SU-DHL-6 (cell line): ENCODE results near the gene LAPTM4A.

Experiments used
- H2AFZ ChIP-seq: fragments of 200-600 bp; sonication (generic); 2 replicates; pipeline ENCODE4 v1.6.1; 2014; ENCODE audit warnings: low read depth, mild to moderate bottlenecking, moderate library complexity, mixed read lengths, antibody characterized with exemption, low read length; ENCODE audit not compliant: severe bottlenecking
- H3F3A ChIP-seq: fragments of 200-600 bp; shearing (Covaris generic); 2 replicates; pipeline ENCODE4 v1.6.0; 2016; ENCODE audit warnings: antibody characterized with exemption, mild to moderate bottlenecking; ENCODE audit not compliant: insufficient read depth
- H3K27ac ChIP-seq: fragments of 200-600 bp; sonication (generic); 2 replicates; pipeline ENCODE4 v1.5.1; 2016; ENCODE audit warnings: low read depth, mild to moderate bottlenecking, low read length, moderate library complexity, mixed read lengths
- H3K27me3 ChIP-seq: fragments of 200-600 bp; sonication (generic), shearing (Covaris generic); 2 replicates; pipeline ENCODE4 v1.6.0; 2014; ENCODE audit warnings: mild to moderate bottlenecking, low read length
- H3K36me3 ChIP-seq: fragments of 200-600 bp; sonication (generic); 2 replicates; pipeline ENCODE4 v1.6.1; 2014; ENCODE audit warnings: mild to moderate bottlenecking, low read length, mixed read lengths
- H3K4me2 ChIP-seq: fragments of 300-600, 200-600 bp; shearing (Covaris generic), sonication (generic); 2 replicates; pipeline ENCODE4 v1.6.0; 2014; ENCODE audit warnings: low read length, low read depth, mild to moderate bottlenecking; ENCODE audit not compliant: poor library complexity, severe bottlenecking
- H3K4me3 ChIP-seq: fragments of 200-600 bp; sonication (generic); 2 replicates; pipeline ENCODE4 v1.5.1; 2014; ENCODE audit warnings: antibody characterized with exemption, low read length, mild to moderate bottlenecking, mixed read lengths; ENCODE audit not compliant: insufficient read depth, poor library complexity, severe bottlenecking
- H3K79me2 ChIP-seq: fragments of 200-600 bp; sonication (generic); 2 replicates; pipeline ENCODE4 v1.6.1; 2014; ENCODE audit warnings: mild to moderate bottlenecking, low read length, moderate library complexity; ENCODE audit not compliant: insufficient read depth
- H3K9ac ChIP-seq: fragments of 200-600 bp; sonication (generic); 2 replicates; pipeline ENCODE4 v1.7.0; 2014; ENCODE audit warnings: mild to moderate bottlenecking, low read length
- H3K9me2 ChIP-seq: fragments of 200-600 bp; sonication (generic); replicated peaks from 2 replicates; pipeline ENCODE4 v1.6.1; 2014; ENCODE audit warnings: low read length; ENCODE audit not compliant: insufficient read depth
- H3K9me3 ChIP-seq: fragments of 200-600 bp; sonication (generic); 2 replicates; pipeline ENCODE4 v1.6.1; 2014; ENCODE audit warnings: low read length, mixed read lengths; ENCODE audit not compliant: insufficient read depth
- H4K20me1 ChIP-seq: fragments of 200-600 bp; sonication (generic); 2 replicates; pipeline ENCODE4 v1.6.1; 2014; ENCODE audit warnings: low read depth, mild to moderate bottlenecking, antibody characterized with exemption, low read length, moderate library complexity, mixed read lengths
- EZH2phosphoT487 ChIP-seq: fragments of 200-600 bp; sonication (generic), shearing (Covaris generic); conservative IDR thresholded peaks from 2 replicates; pipeline ENCODE4 v1.6.1; 2018; ENCODE audit warnings: mild to moderate bottlenecking, antibody characterized with exemption, low read length, moderate library complexity, mixed read lengths
- TF ChIP-seq, protein P1 (sequence below): fragments of 200-600 bp; sonication (generic); IDR thresholded peaks from one replicate; pipeline ENCODE4 v1.5.1; 2017; ENCODE audit warnings: antibody characterized with exemption, mild to moderate bottlenecking, low read length, moderate library complexity; ENCODE audit not compliant: insufficient read depth, poor library complexity, severe bottlenecking

The LAPTM4A gene

GRCh38 chr2:20072436-20073158 lies 21.2 kb upstream of the LAPTM4A start:
- Histone ChIP-seq H4K20me1 (no peaks in the 10 kb centered on the region), H3K4me2 (no peak overlapping the region), H3K4me3 (no peak overlapping the region), H3K79me2 (no peaks in the 10 kb centered on the region), H3K9me3 (no peaks in the 10 kb centered on the region), H3K9me2 (no peaks in the 10 kb centered on the region), H3F3A (no peaks in the 10 kb centered on the region), H3K9ac (no peak overlapping the region), H2AFZ (no peak overlapping the region), H3K27me3 (no peaks in the 10 kb centered on the region), H3K27ac (no peak overlapping the region), H3K36me3 (no peaks in the 10 kb centered on the region)
- no peak for TF ChIP-seq EZH2phosphoT487
- TF ChIP-seq, protein P1, sequence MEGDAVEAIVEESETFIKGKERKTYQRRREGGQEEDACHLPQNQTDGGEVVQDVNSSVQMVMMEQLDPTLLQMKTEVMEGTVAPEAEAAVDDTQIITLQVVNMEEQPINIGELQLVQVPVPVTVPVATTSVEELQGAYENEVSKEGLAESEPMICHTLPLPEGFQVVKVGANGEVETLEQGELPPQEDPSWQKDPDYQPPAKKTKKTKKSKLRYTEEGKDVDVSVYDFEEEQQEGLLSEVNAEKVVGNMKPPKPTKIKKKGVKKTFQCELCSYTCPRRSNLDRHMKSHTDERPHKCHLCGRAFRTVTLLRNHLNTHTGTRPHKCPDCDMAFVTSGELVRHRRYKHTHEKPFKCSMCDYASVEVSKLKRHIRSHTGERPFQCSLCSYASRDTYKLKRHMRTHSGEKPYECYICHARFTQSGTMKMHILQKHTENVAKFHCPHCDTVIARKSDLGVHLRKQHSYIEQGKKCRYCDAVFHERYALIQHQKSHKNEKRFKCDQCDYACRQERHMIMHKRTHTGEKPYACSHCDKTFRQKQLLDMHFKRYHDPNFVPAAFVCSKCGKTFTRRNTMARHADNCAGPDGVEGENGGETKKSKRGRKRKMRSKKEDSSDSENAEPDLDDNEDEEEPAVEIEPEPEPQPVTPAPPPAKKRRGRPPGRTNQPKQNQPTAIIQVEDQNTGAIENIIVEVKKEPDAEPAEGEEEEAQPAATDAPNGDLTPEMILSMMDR = no peak

DNA sequence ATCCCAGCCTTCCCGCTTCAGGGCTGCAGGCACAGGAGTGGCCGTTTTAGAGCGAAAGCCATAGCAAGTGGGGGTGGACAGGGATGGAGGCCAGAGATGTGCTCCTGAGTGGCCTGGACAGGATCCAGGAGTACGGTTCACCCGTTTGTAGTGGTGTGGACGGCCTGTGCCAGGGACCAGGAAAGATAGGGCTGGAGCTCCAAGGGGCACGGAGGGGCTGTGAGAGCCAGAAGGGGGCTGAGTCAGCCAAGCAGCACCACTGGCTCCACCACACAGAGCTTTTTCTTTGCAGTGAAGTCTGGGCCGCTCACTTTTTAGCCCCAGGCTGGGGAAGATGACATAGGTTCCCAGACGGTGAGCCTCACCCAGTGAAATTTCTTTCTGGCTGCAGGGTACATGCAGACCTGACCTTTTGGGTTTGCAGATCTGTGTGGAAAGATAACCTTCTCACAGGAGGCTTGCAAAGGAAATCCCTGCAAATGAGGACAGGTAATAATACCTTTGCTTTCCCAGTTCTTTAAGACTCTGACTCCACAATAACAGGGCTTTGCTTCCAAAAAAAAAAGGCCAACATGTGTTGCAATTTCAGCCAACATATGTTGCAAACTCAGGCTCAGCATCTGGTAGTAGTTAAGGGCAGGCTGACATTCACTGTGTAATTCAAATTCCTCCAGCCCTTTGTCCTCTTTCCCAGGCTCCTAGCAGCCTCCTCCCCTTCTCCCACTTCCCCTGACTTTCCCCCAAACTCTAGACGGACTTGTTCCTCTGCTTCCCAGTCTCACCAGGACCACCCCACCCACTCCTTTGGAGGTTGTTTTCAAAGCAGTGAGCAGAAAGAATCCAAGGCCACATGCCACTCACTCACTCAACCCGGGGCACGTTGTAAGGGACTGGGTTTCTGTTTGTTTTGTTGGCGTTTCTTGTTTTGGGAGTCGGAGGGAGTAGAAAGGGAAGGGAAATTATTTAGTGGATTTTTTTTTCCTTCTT lies 20.3 kb upstream of the LAPTM4A start:
- Histone ChIP-seq H4K20me1 (no peaks in the 10 kb centered on the region), H3K4me3 (no peak overlapping the region), H3K27ac (no peak overlapping the region), H3K27me3 (no peaks in the 10 kb centered on the region), H3K79me2 (no peaks in the 10 kb centered on the region), H3K9ac (no peak overlapping the region), H3K9me2 (no peaks in the 10 kb centered on the region), H3F3A (no peaks in the 10 kb centered on the region), H2AFZ (no peak overlapping the region), H3K36me3 (no peaks in the 10 kb centered on the region), H3K9me3 (no peaks in the 10 kb centered on the region), H3K4me2 (no peak overlapping the region)
- TF ChIP-seq, protein P1 = no peak
- TF ChIP-seq EZH2phosphoT487 = no peak

GRCh38 chr2:20069756-20070155 lies 18.3 kb upstream of the LAPTM4A start:
- H3K79me2 ChIP-seq = no peaks in the 10 kb centered on the region
- H3K4me3 ChIP-seq = no peak overlapping the region
- no peaks in the 10 kb centered on the region for H3F3A ChIP-seq
- no peaks in the 10 kb centered on the region for H4K20me1 ChIP-seq
- no peak overlapping the region for H3K27ac ChIP-seq
- no peak overlapping the region for H2AFZ ChIP-seq
- H3K9me3 ChIP-seq = no peaks in the 10 kb centered on the region
- no peaks in the 10 kb centered on the region for H3K9me2 ChIP-seq
- H3K4me2 ChIP-seq = no peak overlapping the region
- no peak overlapping the region for H3K9ac ChIP-seq
- no peaks in the 10 kb centered on the region for H3K36me3 ChIP-seq
- no peaks in the 10 kb centered on the region for H3K27me3 ChIP-seq
- TF ChIP-seq EZH2phosphoT487 = no peak
- TF ChIP-seq, protein P1 = no peak
